GM19395 (cell line): ENCODE results near the gene S100A3.
"Not testable (repeated sequence)": the region's sequence is repeated elsewhere in the genome, so short reads cannot be mapped to it uniquely, and the experiment has no call there.

Source experiments
- ATAC-seq: cut with Tn5 transposase; IDR thresholded peaks from one replicate; pipeline ENCODE4 v1.9.1; 2021; ENCODE audit warnings: mild to moderate bottlenecking, moderate library complexity; ENCODE audit not compliant: unreplicated experiment

Gene S100A3

DNA sequence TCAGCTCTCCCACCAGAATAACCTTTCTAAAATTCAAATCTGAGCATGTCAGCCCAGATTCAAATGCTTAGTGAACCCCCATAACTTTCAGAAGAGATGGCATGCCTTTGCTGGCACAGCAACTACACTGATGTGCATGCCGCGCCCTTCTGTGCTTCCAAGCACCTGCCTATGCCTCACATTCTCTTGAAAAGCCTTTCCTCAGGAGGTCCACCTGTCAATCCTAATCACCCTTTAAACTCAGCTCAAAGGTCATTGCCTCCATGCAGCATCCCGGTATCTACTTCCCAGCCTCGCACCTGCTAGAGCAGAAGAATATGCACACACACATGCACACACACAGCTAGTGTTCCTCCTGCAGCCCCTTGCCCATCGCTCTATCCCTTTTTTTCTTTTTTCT lies 21.8 kb upstream of the S100A3 start:
- ATAC-seq: no peak

DNA sequence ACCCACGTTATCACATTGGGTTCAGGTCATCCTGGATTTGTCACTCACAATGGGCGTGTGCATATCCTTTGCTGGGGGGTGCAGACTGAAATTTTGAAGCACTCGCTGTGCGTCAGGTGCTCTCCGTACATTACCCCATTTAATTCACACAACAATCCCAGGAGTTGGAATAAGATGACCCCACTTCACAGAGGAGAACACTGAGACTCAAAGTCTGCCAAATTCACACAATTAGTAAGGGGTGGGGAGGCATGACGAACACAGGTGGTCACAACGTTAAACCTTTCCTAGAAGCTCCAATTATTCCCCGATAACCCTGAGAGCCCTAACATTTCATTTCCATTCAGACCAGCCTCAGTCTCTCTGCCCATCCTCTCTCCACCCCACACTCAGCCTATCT lies 20.4 kb upstream of the S100A3 start:
- no peak for ATAC-seq

DNA sequence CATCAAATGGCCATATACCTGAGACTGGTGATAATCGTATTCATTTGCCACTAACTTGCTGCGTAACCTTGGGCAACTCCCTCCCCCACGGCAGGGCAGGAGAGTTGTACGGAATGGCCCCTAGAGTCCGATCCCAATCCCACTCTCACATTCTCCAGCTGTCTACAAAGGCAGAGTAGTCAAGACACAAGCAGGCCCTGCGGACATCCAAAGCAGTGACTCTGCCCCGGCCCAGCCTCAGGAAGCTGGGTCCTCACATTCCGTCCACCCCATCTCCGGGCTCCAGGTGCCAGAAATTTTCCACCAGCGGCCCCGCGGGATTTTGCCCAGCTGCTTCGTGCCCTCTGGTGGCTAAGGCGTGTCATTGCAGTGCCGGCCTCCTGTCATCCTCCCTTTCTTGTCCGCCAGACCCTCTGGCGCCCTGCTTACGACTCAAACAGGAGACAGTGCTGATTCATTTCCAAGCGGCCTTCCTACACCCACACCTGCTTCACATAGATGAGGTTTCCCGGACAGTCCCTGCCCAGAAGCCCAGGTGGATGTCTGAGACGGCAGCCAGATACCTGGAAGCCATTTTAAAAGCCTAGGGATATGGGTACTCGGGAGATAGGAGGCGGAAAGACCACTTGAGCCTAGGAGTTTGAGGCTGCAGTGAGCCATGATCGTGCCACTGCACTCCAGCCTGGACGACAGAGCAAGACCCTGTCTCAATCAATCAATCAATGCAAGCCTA lies 19.5 kb upstream of the S100A3 start:
- ATAC-seq: no peak

DNA sequence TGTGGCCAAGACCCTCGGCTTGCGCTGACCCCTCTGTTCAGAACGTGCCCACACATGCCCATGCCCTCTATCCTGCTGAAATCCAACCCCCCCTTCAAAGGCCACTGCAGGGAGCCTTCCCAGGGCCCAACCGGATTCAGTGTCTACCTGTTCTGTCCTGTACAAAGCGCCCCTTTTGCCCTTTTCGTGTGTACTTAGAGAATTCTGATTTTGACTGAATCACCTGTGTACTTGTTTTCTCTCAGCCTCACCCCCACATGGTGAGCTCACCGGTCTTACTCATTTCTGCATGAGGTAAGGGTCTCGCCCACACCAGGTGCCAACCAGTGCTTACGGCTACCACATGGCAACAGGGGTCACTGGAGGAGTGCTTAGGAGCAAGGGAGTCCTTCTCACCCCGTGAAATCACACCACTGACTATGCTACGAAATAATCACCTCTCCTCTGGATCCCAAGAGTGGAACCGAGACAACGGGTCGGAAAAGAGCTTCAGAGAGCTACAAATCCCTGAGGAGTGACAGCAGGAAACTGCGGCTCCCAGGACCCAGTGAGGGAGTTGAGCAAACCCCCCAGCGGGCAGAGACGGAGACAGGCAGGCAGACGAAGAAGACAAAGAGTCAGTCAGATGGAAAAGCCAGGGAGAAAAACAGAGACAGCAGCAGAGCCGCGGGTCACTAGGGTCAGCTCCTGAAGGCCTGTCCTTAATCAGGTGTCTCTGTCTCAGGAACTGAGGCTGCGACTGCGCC lies 18.7 kb upstream of the S100A3 start:
- ATAC-seq: no peak

DNA sequence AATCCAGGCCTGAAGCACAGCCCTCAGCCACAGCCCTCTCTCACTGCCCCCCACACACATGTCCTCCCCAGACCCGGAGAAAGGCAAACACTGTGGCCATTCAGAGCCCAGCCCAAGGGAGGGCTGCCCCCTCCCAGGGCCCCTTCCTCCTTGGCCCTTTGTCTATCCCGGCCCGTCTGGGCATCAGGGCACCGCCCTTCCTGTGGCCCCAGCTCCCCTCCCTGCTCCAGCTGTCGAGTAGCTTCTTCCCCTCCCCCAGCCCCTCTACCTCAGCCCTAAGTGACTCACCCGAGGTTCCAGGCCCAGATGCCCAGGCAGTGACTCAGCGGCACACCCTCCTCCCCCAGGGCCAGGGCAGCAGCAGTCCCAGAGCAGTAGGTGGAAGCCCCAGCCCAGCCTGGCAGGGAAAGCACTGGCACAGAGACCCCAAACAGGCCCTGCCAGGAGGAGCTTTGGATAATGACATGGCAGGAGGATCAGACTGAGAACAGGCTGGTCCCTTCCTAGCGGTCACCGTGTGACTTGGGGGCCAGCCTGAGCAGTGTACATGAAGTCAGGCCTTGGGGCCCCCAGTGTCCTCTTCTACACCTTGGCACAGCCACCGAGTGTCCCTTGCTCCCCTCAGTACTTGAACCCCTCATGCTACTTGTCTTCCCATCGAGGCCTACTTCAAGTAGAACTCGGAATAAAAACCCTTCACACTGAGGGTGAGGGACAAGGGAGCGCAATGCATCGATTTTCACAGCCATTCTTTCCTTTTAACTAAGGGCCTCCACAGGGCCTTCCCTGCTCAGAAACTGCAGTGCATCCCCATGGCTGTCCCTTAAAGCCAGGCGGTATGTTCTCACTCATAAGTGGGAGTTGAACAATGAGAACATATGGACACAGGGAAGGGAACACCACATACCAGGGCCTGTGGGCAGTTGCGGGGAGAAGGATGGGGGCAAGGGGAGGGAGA lies 17.6 kb upstream of the S100A3 start:
- ATAC-seq: no peak

DNA sequence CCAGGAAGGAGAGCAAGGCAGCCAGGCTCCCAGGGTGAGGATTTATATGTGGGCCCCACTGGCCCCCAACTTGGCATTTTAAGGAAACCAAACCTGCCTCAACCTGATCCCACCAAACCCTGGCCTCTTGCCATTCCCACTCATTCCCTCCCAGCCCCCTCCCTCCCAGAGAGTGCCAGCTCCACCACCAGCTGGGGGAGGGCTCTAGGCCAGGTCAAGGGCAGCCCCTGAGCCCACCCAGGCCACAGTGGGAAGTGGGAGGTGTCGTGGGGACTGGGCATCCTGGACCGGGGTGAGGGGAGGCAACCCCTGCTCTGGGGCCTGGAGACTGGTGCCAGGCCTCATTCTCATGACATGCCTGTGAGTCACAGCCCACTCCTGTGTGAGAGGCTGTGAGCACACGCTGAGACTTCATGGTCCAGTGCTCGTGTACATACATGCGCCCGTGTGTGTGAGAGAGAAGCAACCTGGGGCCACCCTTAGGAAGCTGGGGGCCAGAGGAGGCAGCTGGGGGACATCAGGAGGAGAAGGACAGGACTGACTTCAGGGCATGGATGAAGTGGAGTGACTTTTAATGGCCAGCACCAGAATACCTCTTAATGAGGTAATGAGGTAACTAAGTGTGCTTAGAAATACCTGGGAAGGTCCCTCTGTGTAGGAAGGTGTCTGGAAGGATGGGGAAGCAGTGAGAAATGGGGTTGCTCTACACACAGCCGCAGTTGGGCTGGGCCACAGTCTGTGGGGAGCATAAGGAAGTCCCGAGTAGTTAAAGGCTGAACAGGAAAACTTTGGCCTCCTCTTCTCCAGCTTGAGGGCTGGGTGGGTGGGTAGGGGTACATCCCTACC lies 16.7 kb upstream of the S100A3 start, which contains the start of gene S100A2:
Gene S100A2, minus strand, starts transcription at position 316 of the 846 bp plus-strand sequence. CDS start 1,967 bp downstream, outside the sequence.
- no peak for ATAC-seq

DNA sequence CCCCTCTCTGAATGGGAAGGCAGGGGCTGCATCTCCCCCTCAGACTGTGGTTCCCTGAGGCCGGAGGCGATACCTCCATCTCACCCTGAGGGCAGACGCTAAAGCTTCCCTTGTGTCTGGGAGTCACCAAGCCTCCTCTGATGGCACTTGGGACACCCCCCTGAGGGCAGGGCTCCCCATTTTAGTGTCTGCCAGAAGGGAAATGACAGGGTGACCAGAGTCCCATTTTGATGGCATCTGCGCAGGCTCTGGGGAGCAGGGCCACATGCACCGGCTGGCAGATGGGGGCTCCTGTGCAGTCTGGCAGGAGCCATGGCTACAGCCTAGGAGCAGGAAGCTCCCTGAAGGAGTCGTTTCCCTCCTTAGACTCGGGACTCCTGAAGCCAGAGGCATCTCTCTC lies 14.9 kb upstream of the S100A3 start:
- ATAC-seq: no peak

DNA sequence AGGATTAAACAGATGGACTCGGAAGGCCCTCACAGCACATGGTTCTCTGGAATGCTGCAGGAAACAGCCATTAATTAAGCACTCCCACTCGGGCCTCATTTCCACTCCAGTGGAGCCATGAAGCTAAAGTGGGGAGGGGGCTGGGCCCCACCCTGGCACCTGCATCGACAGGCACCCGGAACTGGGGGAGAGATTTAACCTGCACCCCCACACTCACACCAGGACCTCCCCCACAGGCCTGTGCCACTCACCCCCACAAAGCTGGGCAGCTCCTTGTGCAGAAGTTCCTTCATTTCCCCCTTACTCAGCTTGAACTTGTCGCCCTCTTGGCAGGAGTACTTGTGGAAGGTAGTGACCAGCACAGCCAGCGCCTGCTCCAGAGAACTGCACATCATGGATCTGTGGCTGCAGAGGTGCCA lies 14.4 kb upstream of the S100A3 start:
- ATAC-seq: no peak

DNA sequence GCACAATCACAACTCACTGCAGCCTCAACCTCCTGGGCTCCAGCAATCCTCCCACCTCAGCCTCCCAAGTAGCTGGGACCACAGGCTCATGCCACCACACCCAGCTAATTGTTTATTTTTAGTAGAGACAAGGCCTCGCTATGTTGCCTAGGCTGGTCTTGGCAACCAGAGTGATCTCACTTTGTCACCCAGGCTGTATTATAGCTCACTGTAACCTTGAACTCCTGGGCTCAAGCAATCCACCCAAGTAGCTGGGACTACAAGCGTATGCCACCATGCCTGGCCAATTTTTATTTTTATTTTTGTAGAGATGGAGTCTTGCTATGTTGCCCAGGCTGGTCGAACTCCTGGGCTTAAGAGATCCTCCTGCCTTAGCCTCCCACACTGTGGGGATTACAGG lies 13.0 kb upstream of the S100A3 start:
- ATAC-seq: not testable (repeated sequence)

DNA sequence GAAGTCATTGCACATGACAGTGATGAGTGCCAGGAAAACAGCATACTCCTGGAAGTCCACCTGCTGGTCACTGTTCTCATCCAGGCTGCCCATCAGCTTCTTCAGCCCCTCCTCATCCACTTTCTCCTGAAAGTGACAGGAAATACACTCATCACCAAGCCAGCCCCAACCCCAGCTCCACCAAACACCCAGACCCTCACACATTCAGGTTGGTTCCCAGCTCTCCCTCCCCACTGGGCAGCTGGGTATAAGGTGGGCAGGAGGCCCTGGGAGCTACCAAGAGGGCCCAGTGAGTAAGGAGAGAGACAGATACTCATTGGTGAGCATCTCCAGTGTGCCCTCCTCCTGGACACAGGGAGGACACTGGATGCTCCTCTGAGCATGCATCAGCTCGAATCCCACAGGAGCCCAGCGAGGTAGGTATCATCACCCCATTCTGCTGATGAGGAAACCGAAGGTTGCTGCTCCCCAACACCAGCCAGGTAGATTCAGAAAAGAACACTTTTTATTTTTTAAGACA lies 12.5 kb upstream of the S100A3 start:
- ATAC-seq: no peak

DNA sequence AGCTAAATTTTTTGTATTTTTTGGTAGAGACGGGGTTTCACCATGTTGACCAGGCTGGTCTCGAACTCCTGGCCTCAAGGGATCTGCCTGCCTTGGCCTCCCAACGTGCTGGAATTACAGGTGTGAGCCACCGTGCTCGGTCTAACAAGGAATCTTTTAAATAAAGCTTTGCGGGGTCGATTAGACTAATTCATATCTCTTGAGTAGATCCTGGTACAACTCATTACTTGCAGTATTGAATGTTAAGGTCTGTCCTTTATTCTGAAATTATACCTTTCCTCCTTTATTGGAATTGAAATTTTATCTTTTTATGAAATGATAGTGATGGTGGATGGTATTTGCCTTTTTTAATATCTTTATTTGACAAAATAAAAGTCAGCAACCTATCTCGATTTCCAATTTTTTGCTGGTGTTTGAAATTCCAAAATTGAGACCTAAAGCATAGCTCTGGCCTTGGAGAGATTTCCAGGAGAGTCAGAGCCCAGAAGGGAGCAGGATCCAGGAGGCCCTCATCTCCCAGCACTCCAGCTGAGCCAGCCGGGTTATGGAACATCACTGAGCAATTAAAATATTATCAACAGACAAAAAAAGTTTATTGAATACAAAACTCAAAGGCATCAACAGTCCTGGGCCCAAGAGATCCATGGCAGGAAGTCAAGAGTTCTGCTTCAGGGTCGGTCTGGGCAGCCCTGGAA lies 11.9 kb upstream of the S100A3 start:
- no peak for ATAC-seq

DNA sequence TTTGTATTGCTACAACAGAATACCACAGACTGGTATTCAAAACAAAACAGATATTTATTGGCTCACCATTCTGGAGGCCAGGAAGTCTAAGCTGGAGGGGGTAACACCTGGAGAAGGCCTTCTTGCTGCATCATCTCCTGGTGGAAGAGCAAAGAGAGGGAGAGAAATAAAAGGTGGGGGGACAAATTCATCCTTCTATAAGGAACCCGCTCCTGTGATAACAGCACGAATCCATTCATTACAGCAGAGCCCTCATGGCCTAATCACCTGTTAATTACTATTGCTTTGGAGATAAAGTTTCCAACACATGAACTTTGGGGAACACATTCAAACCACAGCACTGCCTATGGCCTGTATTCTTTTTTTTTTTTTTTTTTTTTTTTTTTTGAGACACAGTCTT lies 11.2 kb upstream of the S100A3 start:
- no peak for ATAC-seq

DNA sequence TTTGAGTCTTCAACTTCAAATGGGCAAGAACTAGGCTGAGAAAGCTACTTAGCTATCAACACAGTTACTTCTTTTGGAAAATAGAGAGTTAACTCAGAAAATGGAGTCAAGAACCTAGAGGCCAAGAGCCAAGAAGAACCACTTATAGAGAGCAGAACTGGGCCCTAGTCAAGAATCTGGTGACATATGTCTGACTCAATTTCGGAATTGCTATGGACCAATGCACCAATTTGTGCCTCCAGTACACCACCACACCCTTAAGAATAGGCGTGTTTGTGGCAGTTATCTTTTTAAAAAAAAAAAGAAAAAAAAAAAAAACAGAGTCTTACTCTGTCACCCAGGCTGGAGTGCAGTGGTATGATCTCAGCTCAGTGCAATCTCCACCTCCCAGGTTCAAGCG lies 8.8 kb upstream of the S100A3 start:
- no peak for ATAC-seq

DNA sequence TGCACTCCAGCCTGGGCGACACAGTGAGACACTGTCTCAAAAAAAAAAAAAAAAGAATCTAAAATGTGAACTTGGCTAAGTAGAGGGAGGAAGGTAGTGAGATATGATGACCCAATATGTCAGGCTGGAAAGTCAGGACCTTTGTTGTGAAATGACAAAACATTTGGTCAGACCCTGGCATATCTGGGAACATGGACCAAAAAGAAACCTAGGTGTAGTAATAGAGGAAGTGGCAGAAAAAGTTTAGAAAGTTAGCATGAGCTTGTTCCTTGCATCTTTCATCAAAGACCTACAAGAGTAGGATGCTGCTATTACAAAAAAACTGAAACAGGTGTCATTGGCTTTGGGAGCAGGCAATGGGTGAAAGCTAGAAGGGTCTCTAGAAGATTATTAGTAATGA lies 7.3 kb upstream of the S100A3 start:
- no peak for ATAC-seq

DNA sequence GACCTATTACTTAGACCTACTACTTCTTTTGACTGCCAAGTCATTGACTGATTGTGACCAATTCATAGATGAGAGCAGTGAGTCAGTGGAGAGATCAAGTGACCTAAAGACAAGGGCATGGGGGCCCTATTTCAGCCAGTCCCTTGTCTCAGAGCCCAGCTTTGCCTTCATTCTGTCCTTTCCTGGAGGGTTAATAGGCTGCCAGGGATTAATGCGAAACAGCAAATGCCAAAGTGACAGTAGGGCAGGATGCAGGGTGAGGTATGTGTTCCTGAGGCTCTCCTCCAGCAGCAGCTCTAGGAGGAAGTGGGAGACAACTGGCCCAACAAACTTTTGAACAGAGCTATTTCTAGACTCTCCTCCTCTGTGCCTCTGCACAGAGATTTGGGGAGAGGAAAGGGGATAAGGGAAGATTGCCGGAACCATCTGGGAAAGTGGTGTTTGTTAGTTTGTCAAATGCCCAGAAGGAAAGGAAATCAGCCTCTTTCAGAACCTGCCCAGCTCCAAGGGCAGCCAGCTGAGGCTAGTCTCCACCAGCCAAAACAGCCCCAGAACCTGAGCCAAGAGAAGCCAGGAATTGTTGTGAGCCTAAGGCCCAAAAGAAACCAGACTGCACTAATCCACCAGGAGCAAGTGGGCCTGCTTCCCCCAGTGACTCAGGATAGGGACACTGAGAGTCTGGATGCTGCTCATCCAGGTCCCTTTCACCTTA lies 4.9 kb upstream of the S100A3 start:
- ATAC-seq: no peak

DNA sequence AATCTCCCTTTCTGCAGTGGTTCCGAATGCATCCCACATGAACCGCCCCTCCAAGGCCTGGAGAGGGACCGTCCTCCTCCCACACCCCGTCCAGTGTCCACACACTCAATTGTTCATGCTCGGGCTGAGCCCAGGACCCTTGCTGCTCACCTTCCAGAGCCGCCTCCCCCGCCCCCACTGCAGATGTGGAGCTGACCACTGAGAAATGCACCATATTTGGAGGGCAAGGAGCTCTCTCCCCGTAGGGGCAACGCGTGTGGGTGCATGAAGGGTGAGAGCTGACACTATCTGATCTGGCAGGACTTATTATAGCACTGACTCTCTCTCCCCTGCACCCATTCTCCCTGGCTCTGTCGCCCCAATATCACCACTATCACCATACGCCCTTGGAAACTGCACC lies 4.0 kb upstream of the S100A3 start:
- no peak for ATAC-seq

DNA sequence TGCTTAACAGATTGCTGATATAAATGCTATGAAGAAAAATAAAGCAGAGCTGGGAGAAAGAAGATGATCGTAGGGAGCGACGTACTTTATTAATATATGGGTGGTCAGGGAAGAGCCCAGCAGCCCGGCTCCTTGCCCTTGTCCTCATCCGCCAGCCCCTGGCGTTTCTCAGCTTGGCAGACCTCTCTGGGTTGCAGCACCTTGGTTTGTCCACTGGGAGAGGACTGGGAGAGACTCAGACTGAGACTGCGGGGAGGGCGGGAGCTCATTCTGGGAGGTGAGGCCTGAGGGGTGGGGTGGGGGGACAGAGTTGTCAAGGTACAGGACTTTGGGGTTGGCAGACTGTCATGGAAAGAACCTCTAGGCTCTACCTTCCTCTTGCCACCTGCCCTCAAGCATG lies 3.3 kb upstream of the S100A3 start:
- no peak for ATAC-seq

DNA sequence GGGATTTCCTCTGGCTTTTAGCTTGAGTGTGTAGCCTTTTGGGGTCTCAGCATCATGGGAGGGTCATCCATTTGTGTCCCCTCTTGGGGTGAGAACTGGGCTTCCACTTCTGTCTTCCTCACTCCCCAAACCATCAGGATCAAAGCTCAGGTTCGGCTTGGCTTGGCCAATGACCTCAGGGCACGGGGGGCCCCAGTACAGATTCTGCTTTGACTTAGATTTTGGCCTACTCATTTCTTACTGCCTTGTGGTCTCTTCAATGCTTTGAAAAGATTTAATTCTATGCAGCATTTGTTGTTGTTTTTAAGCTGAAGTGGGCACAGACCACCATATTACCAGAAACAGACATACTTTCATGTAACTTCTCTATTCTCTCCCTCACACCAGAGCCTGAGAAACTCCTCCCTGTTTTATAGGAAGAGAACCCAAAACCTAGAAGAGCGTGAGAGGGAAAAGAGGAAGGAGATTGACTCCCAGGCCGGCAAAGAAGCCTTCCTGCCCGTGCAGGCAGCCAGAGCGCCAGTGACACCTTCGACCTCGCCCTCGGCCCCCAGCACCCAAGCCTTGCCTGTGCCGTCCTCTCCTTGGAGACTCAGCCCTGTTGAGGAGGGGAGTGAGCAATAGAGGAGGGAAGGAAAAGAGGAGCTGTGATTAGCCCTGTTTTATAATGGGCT lies 1.9 kb upstream of the S100A3 start:
- no peak for ATAC-seq
